Activated naive CD4-positive, alpha-beta T cell treated with anti-CD3 and anti-CD28 coated beads, Interleukin-2, amount 50 U/mL, for 24 hours (primary cell): ENCODE measurements around the gene KISS1.

ENCODE experiments used
- H3K27ac Mint-ChIP-seq: one replicate; pipeline ENCODE4 v1.8.0; 2021; ENCODE audit warnings: mild to moderate bottlenecking, mixed read lengths
- H3K27me3 Mint-ChIP-seq: one replicate; pipeline ENCODE4 v1.8.0; 2021; ENCODE audit warnings: mixed read lengths
- H3K36me3 Mint-ChIP-seq: one replicate; pipeline ENCODE4 v1.8.0; 2021; ENCODE audit warnings: mixed read lengths
- H3K4me1 Mint-ChIP-seq: one replicate; pipeline ENCODE4 v1.8.0; 2021; ENCODE audit warnings: mixed read lengths
- H3K4me3 Mint-ChIP-seq: one replicate; pipeline ENCODE4 v1.8.0; 2021; ENCODE audit warnings: mild to moderate bottlenecking, mixed read lengths
- H3K9me3 Mint-ChIP-seq: one replicate; pipeline ENCODE4 v1.8.0; 2021; ENCODE audit warnings: mixed read lengths

KISS1 gene

DNA sequence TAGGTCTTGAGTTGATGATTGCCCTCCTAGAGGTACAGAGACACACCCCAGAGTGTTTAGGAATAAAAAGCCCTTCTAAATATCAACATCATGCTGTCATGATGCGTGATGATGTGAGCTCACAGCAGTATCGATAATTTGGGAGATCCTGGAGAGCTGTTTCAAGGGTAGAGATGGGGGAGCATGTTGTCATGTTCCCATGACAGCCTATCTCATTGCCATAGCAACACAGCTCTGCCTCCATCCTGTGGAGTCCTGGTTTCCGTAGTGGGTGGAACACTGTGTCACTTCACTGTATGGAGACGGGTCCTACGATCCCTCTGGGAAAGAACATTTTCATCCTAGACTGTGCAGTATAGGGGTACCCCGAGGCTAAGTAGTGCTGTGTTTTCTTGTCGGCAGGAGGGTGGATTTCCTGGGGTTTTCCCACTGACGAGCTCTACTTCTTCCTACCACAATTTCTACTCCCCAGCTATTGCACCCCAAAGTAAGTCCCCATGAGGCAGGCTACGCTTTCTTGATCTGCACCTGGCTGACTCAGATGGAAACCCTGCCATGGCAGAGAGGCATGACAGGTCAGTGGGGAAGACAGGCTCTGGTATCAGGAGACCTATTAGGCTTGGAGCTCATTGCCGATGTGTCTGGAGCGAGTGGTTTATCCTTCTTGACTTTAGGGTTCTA, 7.2 kb downstream of the KISS1 start:
- Mint-ChIP-seq H3K27ac (no peak overlapping the region), H3K9me3 (no peaks in the 10 kb centered on the region), H3K4me3 (no peak overlapping the region), H3K36me3 (no peaks in the 10 kb centered on the region), H3K27me3 (peaks cover 26% of the 10 kb centered on the region), H3K4me1 (peaks cover 8% of the 10 kb centered on the region)

GRCh38 chr1:204186597-204186996, 9.7 kb downstream of the KISS1 start:
- peaks cover 26% of the 10 kb centered on the region for H3K27me3 Mint-ChIP-seq
- peaks cover 8% of the 10 kb centered on the region for H3K4me1 Mint-ChIP-seq
- no peak overlapping the region for H3K27ac Mint-ChIP-seq
- no peaks in the 10 kb centered on the region for H3K9me3 Mint-ChIP-seq
- H3K4me3 Mint-ChIP-seq, result no peak overlapping the region
- H3K36me3 Mint-ChIP-seq, result no peaks in the 10 kb centered on the region

DNA sequence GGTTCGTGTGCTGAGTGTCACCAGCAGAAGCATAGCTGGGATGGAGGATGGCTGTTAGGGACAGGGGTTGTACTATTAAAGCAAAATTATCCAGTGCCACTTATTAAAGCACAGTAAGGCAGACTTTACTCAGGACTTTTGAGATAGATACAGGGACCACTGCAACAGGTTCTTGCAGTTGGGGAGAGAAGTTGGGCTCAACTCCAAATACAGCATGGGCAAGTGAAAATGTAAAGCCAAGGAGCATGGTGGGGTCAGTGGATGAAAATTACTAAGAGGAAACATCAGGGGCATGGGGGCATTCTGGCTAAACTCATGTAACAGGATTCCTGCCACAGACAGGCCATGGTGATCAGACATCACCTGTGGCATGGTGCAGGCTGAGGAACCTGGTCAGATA, 15.2 kb downstream of the KISS1 start:
- Mint-ChIP-seq H3K4me1 (no peaks in the 10 kb centered on the region), H3K27me3 (no peaks in the 10 kb centered on the region), H3K4me3 (no peak overlapping the region), H3K9me3 (no peaks in the 10 kb centered on the region), H3K27ac (no peak overlapping the region), H3K36me3 (no peaks in the 10 kb centered on the region)

DNA sequence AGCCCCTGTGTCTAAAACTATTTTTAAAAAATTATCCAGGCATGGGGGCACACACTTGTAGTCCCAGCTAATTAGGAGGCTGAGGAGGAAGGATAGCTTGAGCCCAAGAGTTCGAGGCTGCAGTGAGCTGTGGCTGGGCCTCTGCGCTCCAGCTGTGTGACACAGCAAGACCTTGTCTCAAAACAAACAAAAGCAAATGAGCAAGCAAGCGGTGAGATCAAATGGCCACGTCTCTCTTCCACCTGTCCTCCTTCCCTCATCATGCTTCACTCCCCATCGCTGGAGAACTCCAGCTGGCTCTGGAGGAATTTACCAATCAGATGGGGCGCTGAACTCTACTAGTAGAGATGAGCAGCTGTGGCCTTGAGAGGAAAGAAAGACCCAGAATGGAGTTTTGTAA, 16.2 kb downstream of the KISS1 start:
- H3K27me3 Mint-ChIP-seq, result no peaks in the 10 kb centered on the region
- no peaks in the 10 kb centered on the region for H3K4me1 Mint-ChIP-seq
- no peaks in the 10 kb centered on the region for H3K9me3 Mint-ChIP-seq
- no peaks in the 10 kb centered on the region for H3K36me3 Mint-ChIP-seq
- H3K4me3 Mint-ChIP-seq, result no peak overlapping the region
- no peak overlapping the region for H3K27ac Mint-ChIP-seq

- H3K36me3 Mint-ChIP-seq, result peaks cover under 1% of the 10 kb centered on the region
- no peaks in the 10 kb centered on the region for H3K4me1 Mint-ChIP-seq
- no peak overlapping the region for H3K4me3 Mint-ChIP-seq
- no peaks in the 10 kb centered on the region for H3K9me3 Mint-ChIP-seq
- H3K27me3 Mint-ChIP-seq, result peaks cover under 1% of the 10 kb centered on the region
- no peak overlapping the region for H3K27ac Mint-ChIP-seq
These were observed 17.6 kb downstream of the KISS1 start for GRCh38 chr1:204178487-204179281.

- Mint-ChIP-seq H3K27ac (no peak overlapping the region), H3K4me3 (no peak overlapping the region), H3K36me3 (peaks cover 2% of the 10 kb centered on the region), H3K4me1 (no peaks in the 10 kb centered on the region), H3K27me3 (peaks cover 4% of the 10 kb centered on the region), H3K9me3 (no peaks in the 10 kb centered on the region)
These were observed 19.2 kb downstream of the KISS1 start for GRCh38 chr1:204177133-204177532.

DNA sequence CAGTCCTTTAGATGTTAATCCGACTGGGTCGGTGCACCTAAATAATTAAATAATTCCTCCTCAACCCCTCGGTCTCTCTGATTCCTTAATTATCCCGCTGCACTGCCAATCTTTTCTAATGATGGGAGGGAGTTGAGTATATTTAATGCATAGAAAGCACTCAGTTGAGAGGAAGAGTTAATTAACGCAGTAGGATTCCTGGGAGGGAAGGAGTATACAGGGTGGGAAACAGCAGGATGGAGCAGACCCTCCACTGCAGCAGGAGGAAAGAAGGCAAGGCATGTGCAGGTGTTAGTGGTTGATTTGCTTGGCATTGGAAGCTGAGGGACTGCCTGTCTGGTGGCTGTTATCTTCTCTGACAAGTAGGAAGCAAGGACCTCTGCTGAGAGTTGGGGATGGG, 20.2 kb downstream of the KISS1 start:
- Mint-ChIP-seq H3K9me3 (no peaks in the 10 kb centered on the region), H3K4me3 (no peak overlapping the region), H3K36me3 (peaks cover 6% of the 10 kb centered on the region), H3K27ac (no peak overlapping the region), H3K27me3 (peaks cover 4% of the 10 kb centered on the region), H3K4me1 (no peaks in the 10 kb centered on the region)

- peaks cover 6% of the 10 kb centered on the region for H3K36me3 Mint-ChIP-seq
- no peaks in the 10 kb centered on the region for H3K4me1 Mint-ChIP-seq
- H3K27ac Mint-ChIP-seq, result no peak overlapping the region
- no peaks in the 10 kb centered on the region for H3K9me3 Mint-ChIP-seq
- no peak overlapping the region for H3K4me3 Mint-ChIP-seq
- H3K27me3 Mint-ChIP-seq, result peaks cover 4% of the 10 kb centered on the region
These were observed 21.3 kb downstream of the KISS1 start for GRCh38 chr1:204174958-204175357.

- H3K4me1 Mint-ChIP-seq, result no peaks in the 10 kb centered on the region
- peaks cover 6% of the 10 kb centered on the region for H3K36me3 Mint-ChIP-seq
- H3K4me3 Mint-ChIP-seq, result no peak overlapping the region
- H3K9me3 Mint-ChIP-seq, result peaks cover 1% of the 10 kb centered on the region
- no peak overlapping the region for H3K27ac Mint-ChIP-seq
- peaks cover 4% of the 10 kb centered on the region for H3K27me3 Mint-ChIP-seq
These were observed 23.8 kb downstream of the KISS1 start for GRCh38 chr1:204172404-204173029.

DNA sequence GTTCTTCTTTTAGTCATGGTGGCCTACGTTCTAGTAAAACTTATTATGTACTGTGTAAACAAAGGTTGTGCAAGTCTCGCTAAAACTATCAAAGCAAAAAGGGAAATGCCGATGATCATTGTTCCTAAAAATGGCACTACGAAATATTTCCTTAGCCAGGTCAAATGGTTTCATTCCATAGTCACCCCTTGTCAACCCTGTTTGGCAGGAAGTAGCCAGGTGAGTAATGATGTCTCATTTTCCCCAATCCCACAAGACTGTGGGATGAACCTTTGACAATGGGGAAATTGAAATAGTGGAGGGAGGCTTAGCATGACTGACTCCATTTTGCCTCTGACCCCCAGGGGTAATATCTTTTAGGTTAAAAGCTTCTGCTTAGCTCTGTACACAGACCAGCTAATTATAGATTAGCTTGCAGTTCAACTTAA, 24.5 kb downstream of the KISS1 start:
- no peak overlapping the region for H3K4me3 Mint-ChIP-seq
- H3K9me3 Mint-ChIP-seq, result peaks cover 5% of the 10 kb centered on the region
- peaks cover 6% of the 10 kb centered on the region for H3K36me3 Mint-ChIP-seq
- H3K27me3 Mint-ChIP-seq, result peaks cover 4% of the 10 kb centered on the region
- no peaks in the 10 kb centered on the region for H3K4me1 Mint-ChIP-seq
- H3K27ac Mint-ChIP-seq, result no peak overlapping the region

DNA sequence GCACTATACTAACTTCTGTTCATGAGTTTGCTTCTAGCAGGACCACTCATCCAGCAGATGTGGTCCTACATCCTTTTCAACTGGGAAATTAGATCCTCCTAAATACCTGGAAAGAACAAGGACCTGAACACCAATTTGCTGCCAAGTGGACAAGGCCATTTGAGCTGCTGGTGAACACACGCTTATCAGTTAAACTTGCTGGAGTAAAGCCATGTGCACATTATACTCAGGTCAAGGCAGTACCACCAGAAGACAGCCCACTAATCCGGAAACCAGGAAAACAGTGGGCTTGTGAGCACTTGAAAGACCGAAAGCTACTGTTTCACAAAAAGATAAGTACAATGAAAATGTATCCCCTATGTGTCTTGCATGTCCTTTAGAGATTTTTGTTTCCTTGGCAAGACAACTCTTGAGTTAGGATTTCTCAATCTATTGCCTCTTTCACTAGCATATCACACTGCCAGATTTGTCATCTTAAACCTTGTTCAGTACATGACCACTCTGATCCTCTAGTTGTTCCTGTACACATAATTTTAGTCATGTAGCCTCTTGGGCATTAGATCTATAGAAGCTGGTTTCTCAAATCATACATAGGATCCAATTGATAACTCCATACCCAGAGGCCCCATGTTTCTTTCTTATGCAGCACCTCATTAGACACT, 25.7 kb downstream of the KISS1 start:
- Mint-ChIP-seq H3K27ac (no peak overlapping the region), H3K36me3 (peaks cover 6% of the 10 kb centered on the region), H3K9me3 (peaks cover 5% of the 10 kb centered on the region), H3K4me1 (no peaks in the 10 kb centered on the region), H3K4me3 (no peak overlapping the region), H3K27me3 (peaks cover 4% of the 10 kb centered on the region)

- H3K36me3 Mint-ChIP-seq, result peaks cover 6% of the 10 kb centered on the region
These were observed 26.4 kb downstream of the KISS1 start for GRCh38 chr1:204169858-204170257.

GRCh38 chr1:204167730-204168129, 28.6 kb downstream of the KISS1 start:
- Mint-ChIP-seq H3K9me3 (peaks cover 5% of the 10 kb centered on the region), H3K27me3 (no peaks in the 10 kb centered on the region), H3K27ac (no peak overlapping the region), H3K36me3 (peaks cover 3% of the 10 kb centered on the region), H3K4me3 (no peak overlapping the region), H3K4me1 (no peaks in the 10 kb centered on the region)

More at GRCh38 chr1:204169858-204170257, 26.4 kb downstream of the KISS1 start:
- Mint-ChIP-seq H3K27me3 (peaks cover 4% of the 10 kb centered on the region), H3K9me3 (peaks cover 5% of the 10 kb centered on the region), H3K4me3 (no peak overlapping the region), H3K4me1 (no peaks in the 10 kb centered on the region), H3K27ac (no peak overlapping the region)

DNA sequence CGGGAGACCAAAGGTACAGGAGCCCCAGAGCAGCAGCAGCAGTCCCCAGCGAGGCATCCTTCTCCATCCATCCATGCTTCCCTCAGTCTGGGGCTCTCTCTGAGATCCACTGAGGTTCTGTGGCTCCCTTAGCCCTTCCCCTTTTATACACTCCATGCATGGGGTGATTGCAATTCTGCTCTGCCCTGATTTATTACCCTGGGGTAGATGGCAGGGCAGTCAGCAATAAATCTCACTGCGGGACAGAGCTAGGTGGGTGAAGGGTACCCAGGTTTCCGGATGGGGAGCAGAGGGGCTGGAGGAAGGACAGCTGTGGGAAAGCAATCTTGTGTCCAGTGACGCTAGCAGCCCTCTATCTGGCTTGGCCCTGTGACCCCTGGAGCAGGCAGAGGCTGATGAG, 30.1 kb downstream of the KISS1 start, which contains the start of gene REN:
Gene REN (minus strand): TSS at position 119 of the 400 bp plus-strand sequence. CDS start 44 bp downstream, at position 75.
- Mint-ChIP-seq H3K27me3 (no peaks in the 10 kb centered on the region), H3K4me3 (no peak within 1 kb of the TSS), H3K4me1 (no peaks in the 10 kb centered on the region), H3K27ac (no peak within 1 kb of the TSS), H3K36me3 (no peaks in the 10 kb centered on the region), H3K9me3 (peaks cover 5% of the 10 kb centered on the region)

- H3K27ac Mint-ChIP-seq, result no peak overlapping the region
These were observed 33.7 kb downstream of the KISS1 start for GRCh38 chr1:204162494-204163074.

More at GRCh38 chr1:204162494-204163074, 33.7 kb downstream of the KISS1 start:
- peaks cover 5% of the 10 kb centered on the region for H3K9me3 Mint-ChIP-seq
- H3K36me3 Mint-ChIP-seq, result no peaks in the 10 kb centered on the region
- H3K27me3 Mint-ChIP-seq, result no peaks in the 10 kb centered on the region
- no peaks in the 10 kb centered on the region for H3K4me1 Mint-ChIP-seq
- no peak overlapping the region for H3K4me3 Mint-ChIP-seq
